ENCODE data around the gene DEFB114.

The DEFB114 gene

DNA sequence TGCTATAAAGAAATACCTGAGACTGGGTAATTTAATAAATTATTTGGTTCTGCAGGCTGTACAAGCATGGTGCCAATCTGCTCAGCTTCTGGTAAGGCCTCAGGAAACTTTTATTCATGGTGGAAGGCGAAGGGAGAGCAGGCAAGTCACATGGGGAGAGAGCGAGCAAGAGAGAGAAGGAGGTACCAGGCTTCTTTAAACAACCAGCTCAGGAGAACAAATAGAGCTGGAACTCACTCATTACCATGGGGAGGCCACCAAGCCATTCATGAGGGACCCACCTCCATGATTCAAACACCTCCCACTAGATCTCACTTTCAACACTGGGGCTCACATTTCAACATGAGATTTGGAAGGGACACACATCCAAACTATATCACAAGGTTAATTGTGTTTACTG, 52.7 kb downstream of the DEFB114 start:
- POLR2A ChIA-PET: no interaction called here
- Histone ChIP-seq H3K36me3 (ENCODE audit: control insufficient read depth in 4 of 4, insufficient read depth in 4 of 4, low read length in 3 of 4) (no peaks in the 10 kb centered on the region), H3K9me3 (ENCODE audit: control extremely low read depth in 1 of 5, control insufficient read depth in 4 of 5, insufficient read depth in 2 of 5, low read depth in 1 of 5, low read length in 4 of 5) (no peaks in the 10 kb centered on the region), H3K27ac (ENCODE audit: insufficient read depth in 1 of 2, low read depth in 1 of 2, low read length in 2 of 2, poor library complexity in 1 of 2, severe bottlenecking in 2 of 2) (no peak overlapping the region), H3K27me3 (replicated peaks in 2 of 5; ENCODE audit: control insufficient read depth in 4 of 5, insufficient read depth in 5 of 5, low read length in 4 of 5) (no peaks in the 10 kb centered on the region), H3K4me1 (ENCODE audit: control extremely low read depth in 1 of 4, control insufficient read depth in 4 of 4, insufficient read depth in 4 of 4, low read length in 3 of 4) (no peaks in the 10 kb centered on the region), H3K4me3 (ENCODE audit: control insufficient read depth in 1 of 7, extremely low read depth in 1 of 7, insufficient read depth in 4 of 7, low read depth in 2 of 7, low read length in 6 of 7) (no peak overlapping the region)
- no peak for DNase-seq
- CTCF ChIA-PET: no interaction called here
- 83% methylated on average over 1 of the region's 2 CpGs for WGBS (ENCODE audit: insufficient coverage)

Data from common myeloid progenitor, CD34-positive (primary cell).